HepG2 (cell line): Measurements from ENCODE around the gene TOX4. TPM values are rescaled to one million over a fixed set of nuclear protein-coding genes. Genes with fewer than 3 reads are reported as not detected.

Source experiments
- ATAC-seq: fragments of 200-7000 bp; cut with Tn5 transposase; 3 replicates; pipeline ENCODE4 v1.9.1; 2020; ENCODE audit warnings: mild to moderate bottlenecking, moderate library complexity
- BruUV-seq: library from RNA; stranded (reverse); fragments of 400-500 nt; replicated peaks from 2 replicates; lab custom pipeline; 2021; lab: Mats Ljungman, UMichigan
- CTCF ChIA-PET: fragments of 300-600 bp; formaldehyde crosslinking; extraction: SDS; loops from one replicate; lab custom pipeline; 2021; ENCODE audit warnings: low total read pairs, inconsistent platforms, low intra/inter-chr PET ratio; lab: Yijun Ruan, JAX
- POLR2A ChIA-PET: fragments of 350-600 bp; sonication (Branson Sonifier 250); formaldehyde crosslinking; loops from one replicate; lab custom pipeline; 2020; ENCODE audit warnings: antibody characterized with exemption, inconsistent platforms; lab: Yijun Ruan, JAX
- DNase-seq: peaks from one replicate; pipeline ENCODE4 v3.0.0-alpha.2; 2015; ENCODE audit warnings: low spot score
- FAIRE-seq: peaks from 3 replicates; lab custom pipeline; 2011; peaks lifted over from hg19 to GRCh38; lab: Jason Lieb, UNC
- H2AFZ ChIP-seq: one replicate; pipeline ENCODE4 v1.6.1; 2011; ENCODE audit warnings: low read length, inconsistent platforms
- H3K27ac ChIP-seq: fragments of 300-600 bp; 3 replicates; pipeline ENCODE4 v1.8.0; 2011; ENCODE audit warnings: mixed run types, mild to moderate bottlenecking, mixed read lengths, low read length, inconsistent platforms; ENCODE audit not compliant: insufficient read depth; ENCODE audit errors: extremely low read length
- H3K27me3 ChIP-seq, 2 experiments: fragments of 200-600 bp in 1 of 2; 2 replicates in 1 of 2; 3 replicates in 1 of 2; pipeline versions ENCODE4 v1.6.0 to v1.8.0; 2011; ENCODE audit warnings: low read length in 2 of 2, mild to moderate bottlenecking in 2 of 2, moderate library complexity in 2 of 2, inconsistent platforms in 1 of 2; ENCODE audit not compliant: insufficient read depth in 2 of 2, control insufficient read depth in 1 of 2
- H3K36me3 ChIP-seq, 2 experiments: fragments of 200-600 bp in 1 of 2; replicated peaks in 1 of 2; 2 replicates in 1 of 2; 3 replicates in 1 of 2; pipeline versions ENCODE4 v1.5.1 to v1.8.0; 2011; ENCODE audit warnings: low read length in 2 of 2, inconsistent platforms in 1 of 2; ENCODE audit not compliant: insufficient read depth in 2 of 2, control insufficient read depth in 1 of 2
- H3K4me1 ChIP-seq: 2 replicates; pipeline ENCODE4 v1.5.1; 2012; ENCODE audit warnings: low read length, inconsistent platforms; ENCODE audit not compliant: insufficient read depth
- H3K4me2 ChIP-seq: 2 replicates; pipeline ENCODE4 v1.6.0; 2011; ENCODE audit warnings: low read depth, low read length, inconsistent platforms
- H3K4me3 ChIP-seq, 3 experiments: fragments of 200-600 bp in 1 of 3; sonication (generic), shearing (Covaris generic) in 1 of 3; replicated peaks in 1 of 3; 2 replicates each; pipeline ENCODE4 v1.5.1; 2011 to 2016; ENCODE audit warnings: low read length in 3 of 3, inconsistent platforms in 2 of 3, low read depth in 2 of 3, mild to moderate bottlenecking in 2 of 3, control low read depth in 1 of 3, mixed read lengths in 1 of 3; ENCODE audit not compliant: insufficient read depth in 1 of 3
- H3K79me2 ChIP-seq: one replicate; pipeline ENCODE4 v1.6.1; 2011; ENCODE audit warnings: low read length, inconsistent platforms; ENCODE audit not compliant: insufficient read depth
- H3K9ac ChIP-seq: 2 replicates; pipeline ENCODE4 v1.6.0; 2011; ENCODE audit warnings: mild to moderate bottlenecking, low read depth, low read length, inconsistent platforms; ENCODE audit not compliant: insufficient read depth
- H3K9me3 ChIP-seq: 2 replicates; pipeline ENCODE4 v1.5.1; 2012; ENCODE audit warnings: mild to moderate bottlenecking, low read length
- H4K20me1 ChIP-seq: 2 replicates; pipeline ENCODE4 v1.6.0; 2011; ENCODE audit warnings: inconsistent platforms, mild to moderate bottlenecking, low read length, moderate library complexity; ENCODE audit not compliant: insufficient read depth
- HIVEP1 ChIP-seq: sonication (generic); formaldehyde crosslinking; IDR thresholded peaks from 2 replicates; pipeline ENCODE4 v1.4.0; 2020; ENCODE audit warnings: mild to moderate bottlenecking, missing genetic modification reagents
- HOXA9 ChIP-seq: sonication (generic); formaldehyde crosslinking; IDR thresholded peaks from 2 replicates; pipeline ENCODE4 v1.8.1; 2022; ENCODE audit warnings: missing genetic modification reagents, mild to moderate bottlenecking, moderate library complexity, borderline replicate concordance
- ZC3H13 ChIP-seq: sonication (generic); formaldehyde crosslinking; IDR thresholded peaks from 2 replicates; pipeline ENCODE4 v1.8.1; 2023; ENCODE audit warnings: mild to moderate bottlenecking, missing genetic modification reagents, moderate library complexity
- ZFP62 ChIP-seq: sonication (generic); formaldehyde crosslinking; IDR thresholded peaks from 2 replicates; pipeline ENCODE4 v1.4.0; 2020; ENCODE audit warnings: missing genetic modification reagents
- ZFP90 ChIP-seq: sonication (generic); formaldehyde crosslinking; IDR thresholded peaks from 2 replicates; pipeline ENCODE4 v1.8.0; 2022; ENCODE audit warnings: missing genetic modification reagents, mild to moderate bottlenecking, inconsistent platforms, borderline replicate concordance
- ZNF891 ChIP-seq: sonication (generic); formaldehyde crosslinking; IDR thresholded peaks from 2 replicates; pipeline ENCODE4 v1.5.0; 2020; ENCODE audit warnings: mild to moderate bottlenecking, missing genetic modification reagents
- WGBS: methylation state at CpG from one replicate; pipeline ENCODE4 v1.1.6; 2017; ENCODE audit warnings: low lambda C conversion rate; 5-methylcytosine and 5-hydroxymethylcytosine counted together
- in situ Hi-C: cut with HindIII; loops from 2 replicates; pipeline ENCODE4 v1.10.0; 2017; ENCODE audit warnings: low pct_unique_long_range_greater_than_20kb; ENCODE audit not compliant: extremely low pct_ligation_motif_present
- intact Hi-C: fragments of 100-400 bp; cut with micrococcal nuclease; formaldehyde crosslinking; loops from one replicate; pipeline ENCODE4 v1.10.0; 2022; ENCODE audit not compliant: unreplicated experiment
- polyA plus RNA-seq, 8 experiments: library from polyadenylated mRNA; depleted of rRNA in 3 of 8; stranded (reverse) in 7 of 8; unstranded in 1 of 8; fragments of >200 nt; fragmentation: Illumina TruSeq in 4 of 8; extraction: Trizol in 4 of 8; gene quantifications; 2 replicates each; pipeline versions ENCODE4 v1.2.1 to v1.2.3, GENCODE V29; 2011 to 2016; ENCODE audit warnings: low read depth in 4 of 8, missing spikeins in 1 of 8, mixed read lengths in 1 of 8; ENCODE audit not compliant: insufficient read depth in 1 of 8
- total RNA-seq, 5 experiments: library from RNA; depleted of rRNA; stranded (reverse); fragments of >200 nt; fragmentation: Illumina TruSeq; extraction: Trizol; gene quantifications; 2 replicates each; pipeline ENCODE4 v1.2.3, GENCODE V29; 2016; ENCODE audit warnings: low read depth in 1 of 5
- TF ChIP-seq, protein P1 (sequence below): sonication (generic); formaldehyde crosslinking; IDR thresholded peaks from 2 replicates; pipeline ENCODE4 v1.4.0; 2020; ENCODE audit warnings: missing genetic modification reagents, borderline replicate concordance
- TF ChIP-seq, protein P2 (sequence below): sonication (generic); formaldehyde crosslinking; IDR thresholded peaks from 2 replicates; pipeline ENCODE4 v1.4.0; 2020; ENCODE audit warnings: missing genetic modification reagents, low read depth, mild to moderate bottlenecking, borderline replicate concordance
- TF ChIP-seq, protein P3 (sequence below): sonication (generic); formaldehyde crosslinking; IDR thresholded peaks from 2 replicates; pipeline ENCODE4 v1.5.1; 2020; ENCODE audit warnings: mild to moderate bottlenecking, missing genetic modification reagents, borderline replicate concordance

The TOX4 gene
- total and polyA plus RNA-seq, 2 of the 13 experiments (the other 11 are each of a cell fraction or from before 2014, with no cell fraction given): 71.8 to 163 TPM

DNA sequence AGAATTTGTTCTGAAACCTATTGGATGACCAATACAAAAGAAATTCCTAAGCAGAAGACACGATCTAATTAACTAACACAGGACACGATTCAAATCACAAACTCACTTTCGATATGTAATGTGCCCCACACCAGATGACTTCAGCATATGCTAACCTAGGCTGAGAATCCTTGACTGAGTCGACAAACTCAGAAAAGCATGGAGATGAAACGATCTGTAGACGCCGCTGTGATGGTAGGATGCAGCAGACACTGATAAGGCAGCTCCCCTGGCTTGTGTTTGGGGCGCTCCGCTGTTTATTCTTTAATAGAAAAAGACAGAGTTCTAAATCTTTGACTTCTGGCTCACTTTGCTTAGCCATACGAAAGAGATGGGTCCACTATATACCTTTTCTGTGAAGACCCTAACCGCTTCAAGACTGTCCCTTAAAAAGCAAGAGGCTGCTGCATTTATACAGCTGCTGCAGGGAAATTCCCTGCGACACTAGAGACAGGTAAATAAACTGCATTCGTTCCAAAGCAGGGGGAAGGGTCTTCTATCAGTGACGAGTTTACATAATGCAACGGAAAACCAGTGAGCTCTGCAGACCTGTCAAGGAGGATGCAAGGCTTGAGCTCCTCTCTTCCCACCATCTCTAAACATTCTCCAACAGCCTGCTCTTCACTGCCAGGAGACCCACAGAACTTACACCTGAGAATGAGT is 22.0 kb upstream of the TOX4 start (continued):
- TF ChIP-seq HOXA9: no peak
- TF ChIP-seq ZFP62 (CRISPR knock-in tag): no peak
- TF ChIP-seq, all 625 proteins: peak for 18

DNA sequence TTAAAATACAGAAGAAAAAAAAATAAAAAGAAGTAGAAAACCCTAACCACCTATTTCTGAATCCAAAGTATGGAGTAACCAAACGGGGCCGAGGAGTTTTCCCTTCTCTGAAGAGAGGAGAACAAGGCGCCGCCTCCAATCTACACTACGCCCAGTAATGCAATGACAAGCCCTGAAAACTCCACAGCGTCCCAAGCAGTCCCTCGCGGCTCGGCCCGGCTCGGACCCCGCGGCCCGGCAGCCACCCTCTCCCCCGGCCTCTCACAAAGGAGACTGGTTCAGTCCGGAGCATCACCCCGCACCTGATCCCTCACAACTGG is 21.4 kb upstream of the TOX4 start:
- H3K79me2 ChIP-seq: peaks cover 49% of the 10 kb centered on the region
- CTCF ChIA-PET: interaction anchor here (0.6 to 1.9 kb wide), 5 partner anchors 18 to 102 kb away, joined by 3 to 19 read pairs (median 3); partner anchors contain the start of genes RAB2B and TOX4
- TF ChIP-seq, protein P1, sequence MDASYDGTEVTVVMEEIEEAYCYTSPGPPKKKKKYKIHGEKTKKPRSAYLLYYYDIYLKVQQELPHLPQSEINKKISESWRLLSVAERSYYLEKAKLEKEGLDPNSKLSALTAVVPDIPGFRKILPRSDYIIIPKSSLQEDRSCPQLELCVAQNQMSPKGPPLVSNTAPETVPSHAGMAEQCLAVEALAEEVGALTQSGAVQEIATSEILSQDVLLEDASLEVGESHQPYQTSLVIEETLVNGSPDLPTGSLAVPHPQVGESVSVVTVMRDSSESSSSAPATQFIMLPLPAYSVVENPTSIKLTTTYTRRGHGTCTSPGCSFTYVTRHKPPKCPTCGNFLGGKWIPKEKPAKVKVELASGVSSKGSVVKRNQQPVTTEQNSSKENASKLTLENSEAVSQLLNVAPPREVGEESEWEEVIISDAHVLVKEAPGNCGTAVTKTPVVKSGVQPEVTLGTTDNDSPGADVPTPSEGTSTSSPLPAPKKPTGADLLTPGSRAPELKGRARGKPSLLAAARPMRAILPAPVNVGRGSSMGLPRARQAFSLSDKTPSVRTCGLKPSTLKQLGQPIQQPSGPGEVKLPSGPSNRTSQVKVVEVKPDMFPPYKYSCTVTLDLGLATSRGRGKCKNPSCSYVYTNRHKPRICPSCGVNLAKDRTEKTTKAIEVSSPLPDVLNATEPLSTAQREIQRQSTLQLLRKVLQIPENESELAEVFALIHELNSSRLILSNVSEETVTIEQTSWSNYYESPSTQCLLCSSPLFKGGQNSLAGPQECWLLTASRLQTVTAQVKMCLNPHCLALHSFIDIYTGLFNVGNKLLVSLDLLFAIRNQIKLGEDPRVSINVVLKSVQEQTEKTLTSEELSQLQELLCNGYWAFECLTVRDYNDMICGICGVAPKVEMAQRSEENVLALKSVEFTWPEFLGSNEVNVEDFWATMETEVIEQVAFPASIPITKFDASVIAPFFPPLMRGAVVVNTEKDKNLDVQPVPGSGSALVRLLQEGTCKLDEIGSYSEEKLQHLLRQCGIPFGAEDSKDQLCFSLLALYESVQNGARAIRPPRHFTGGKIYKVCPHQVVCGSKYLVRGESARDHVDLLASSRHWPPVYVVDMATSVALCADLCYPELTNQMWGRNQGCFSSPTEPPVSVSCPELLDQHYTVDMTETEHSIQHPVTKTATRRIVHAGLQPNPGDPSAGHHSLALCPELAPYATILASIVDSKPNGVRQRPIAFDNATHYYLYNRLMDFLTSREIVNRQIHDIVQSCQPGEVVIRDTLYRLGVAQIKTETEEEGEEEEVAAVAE: no peak
- TF ChIP-seq ZFP90 (0 out of 2 replicates have a peak, but pooled peaks have one; percentile 20), ZC3H13 (0 out of 2 replicates have a peak, but pooled peaks have one; percentile 1), HIVEP1 (peak; percentile 73; the same call in 1 of the 2 replicates), ZNF891 (CRISPR knock-in tag) (peak; percentile 32; the same call in 1 of the 2 replicates)
- TF ChIP-seq, protein P2, sequence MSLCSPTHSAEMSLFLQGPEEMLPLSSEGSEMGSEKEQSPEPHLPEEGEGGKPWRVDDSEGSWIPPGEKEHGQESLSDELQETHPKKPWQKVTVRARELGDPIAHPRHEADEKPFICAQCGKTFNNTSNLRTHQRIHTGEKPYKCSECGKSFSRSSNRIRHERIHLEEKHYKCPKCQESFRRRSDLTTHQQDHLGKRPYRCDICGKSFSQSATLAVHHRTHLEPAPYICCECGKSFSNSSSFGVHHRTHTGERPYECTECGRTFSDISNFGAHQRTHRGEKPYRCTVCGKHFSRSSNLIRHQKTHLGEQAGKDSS: peak; percentile 14; the same call in 1 of the 2 replicates
- TF ChIP-seq, protein P3, sequence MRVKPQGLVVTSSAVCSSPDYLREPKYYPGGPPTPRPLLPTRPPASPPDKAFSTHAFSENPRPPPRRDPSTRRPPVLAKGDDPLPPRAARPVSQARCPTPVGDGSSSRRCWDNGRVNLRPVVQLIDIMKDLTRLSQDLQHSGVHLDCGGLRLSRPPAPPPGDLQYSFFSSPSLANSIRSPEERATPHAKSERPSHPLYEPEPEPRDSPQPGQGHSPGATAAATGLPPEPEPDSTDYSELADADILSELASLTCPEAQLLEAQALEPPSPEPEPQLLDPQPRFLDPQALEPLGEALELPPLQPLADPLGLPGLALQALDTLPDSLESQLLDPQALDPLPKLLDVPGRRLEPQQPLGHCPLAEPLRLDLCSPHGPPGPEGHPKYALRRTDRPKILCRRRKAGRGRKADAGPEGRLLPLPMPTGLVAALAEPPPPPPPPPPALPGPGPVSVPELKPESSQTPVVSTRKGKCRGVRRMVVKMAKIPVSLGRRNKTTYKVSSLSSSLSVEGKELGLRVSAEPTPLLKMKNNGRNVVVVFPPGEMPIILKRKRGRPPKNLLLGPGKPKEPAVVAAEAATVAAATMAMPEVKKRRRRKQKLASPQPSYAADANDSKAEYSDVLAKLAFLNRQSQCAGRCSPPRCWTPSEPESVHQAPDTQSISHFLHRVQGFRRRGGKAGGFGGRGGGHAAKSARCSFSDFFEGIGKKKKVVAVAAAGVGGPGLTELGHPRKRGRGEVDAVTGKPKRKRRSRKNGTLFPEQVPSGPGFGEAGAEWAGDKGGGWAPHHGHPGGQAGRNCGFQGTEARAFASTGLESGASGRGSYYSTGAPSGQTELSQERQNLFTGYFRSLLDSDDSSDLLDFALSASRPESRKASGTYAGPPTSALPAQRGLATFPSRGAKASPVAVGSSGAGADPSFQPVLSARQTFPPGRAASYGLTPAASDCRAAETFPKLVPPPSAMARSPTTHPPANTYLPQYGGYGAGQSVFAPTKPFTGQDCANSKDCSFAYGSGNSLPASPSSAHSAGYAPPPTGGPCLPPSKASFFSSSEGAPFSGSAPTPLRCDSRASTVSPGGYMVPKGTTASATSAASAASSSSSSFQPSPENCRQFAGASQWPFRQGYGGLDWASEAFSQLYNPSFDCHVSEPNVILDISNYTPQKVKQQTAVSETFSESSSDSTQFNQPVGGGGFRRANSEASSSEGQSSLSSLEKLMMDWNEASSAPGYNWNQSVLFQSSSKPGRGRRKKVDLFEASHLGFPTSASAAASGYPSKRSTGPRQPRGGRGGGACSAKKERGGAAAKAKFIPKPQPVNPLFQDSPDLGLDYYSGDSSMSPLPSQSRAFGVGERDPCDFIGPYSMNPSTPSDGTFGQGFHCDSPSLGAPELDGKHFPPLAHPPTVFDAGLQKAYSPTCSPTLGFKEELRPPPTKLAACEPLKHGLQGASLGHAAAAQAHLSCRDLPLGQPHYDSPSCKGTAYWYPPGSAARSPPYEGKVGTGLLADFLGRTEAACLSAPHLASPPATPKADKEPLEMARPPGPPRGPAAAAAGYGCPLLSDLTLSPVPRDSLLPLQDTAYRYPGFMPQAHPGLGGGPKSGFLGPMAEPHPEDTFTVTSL (CRISPR knock-in tag): 0 out of 2 replicates have a peak, but pooled peaks have one; percentile 16

More for the DNA sequence above, 21.4 kb upstream of the TOX4 start:
- DNase-seq (no peak), ATAC-seq (peak; percentile 60), FAIRE-seq (no peak)
- Histone ChIP-seq H3K36me3 (peaks cover 3% of the 10 kb centered on the region in 2 experiments; a peak in 2 of 5 replicates), H3K27ac (peak overlapping the region; percentile 96), H4K20me1 (peaks cover 10% of the 10 kb centered on the region), H3K4me3 (peak overlapping the region; percentile 90 to 95 (median 93)), H3K9ac (peak overlapping the region; percentile 87), H3K9me3 (no peaks in the 10 kb centered on the region), H2AFZ (no peak overlapping the region), H3K4me1 (peaks cover 39% of the 10 kb centered on the region), H3K4me2 (peak overlapping the region; percentile 93), H3K27me3 (no peaks in the 10 kb centered on the region; a peak in 1 of 5 replicates)
- under 1% methylated on average over 17 of the region's 17 CpGs for WGBS
- no TSS peak for BruUV-seq
- in situ Hi-C loops (no loop called here), intact Hi-C loops (loop anchor here (5.0 kb wide), 1 partner anchor 42 kb away; no protein-coding TSS in a partner anchor)
- POLR2A ChIA-PET: interaction anchor here (0.6 to 4.7 kb wide), 25 partner anchors 9 to 1551 kb away, joined by 3 to 211 read pairs (median 5); partner anchors contain the start of genes APEX1, METTL3, RAB2B and SALL2
